Embryonic facial prominence (tissue), 1 donor: Measurements from ENCODE around the gene DOCK4.
"Not testable (repeated sequence)": the region's sequence is repeated elsewhere in the genome, so short reads cannot be mapped to it uniquely, and the experiment has no call there.

Experiments
- DNase-seq: peaks from one replicate; pipeline ENCODE4 v3.0.0-alpha.2; 2016; ENCODE audit errors: extremely low spot score

DOCK4 gene

DNA sequence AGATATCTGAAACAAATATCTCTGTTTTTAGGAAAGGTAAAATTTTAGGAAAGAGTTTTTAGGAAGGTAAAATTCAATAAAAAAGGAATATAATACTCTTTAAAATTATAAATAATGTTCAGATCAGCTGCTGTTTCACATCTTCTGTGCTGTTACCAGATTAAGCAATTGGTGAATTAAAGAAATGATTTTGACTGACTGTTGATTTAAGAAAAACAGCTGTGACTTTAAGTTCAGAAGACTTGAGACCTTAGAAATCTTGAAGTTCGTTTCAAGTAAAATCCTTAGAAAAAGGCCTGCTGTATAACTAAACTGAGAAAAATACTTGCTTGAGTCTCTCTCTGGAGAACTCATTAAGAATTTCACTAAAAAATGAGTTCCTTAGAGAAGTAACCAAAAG is 250.6 kb downstream of the DOCK4 start:
- no peak for DNase-seq

DNA sequence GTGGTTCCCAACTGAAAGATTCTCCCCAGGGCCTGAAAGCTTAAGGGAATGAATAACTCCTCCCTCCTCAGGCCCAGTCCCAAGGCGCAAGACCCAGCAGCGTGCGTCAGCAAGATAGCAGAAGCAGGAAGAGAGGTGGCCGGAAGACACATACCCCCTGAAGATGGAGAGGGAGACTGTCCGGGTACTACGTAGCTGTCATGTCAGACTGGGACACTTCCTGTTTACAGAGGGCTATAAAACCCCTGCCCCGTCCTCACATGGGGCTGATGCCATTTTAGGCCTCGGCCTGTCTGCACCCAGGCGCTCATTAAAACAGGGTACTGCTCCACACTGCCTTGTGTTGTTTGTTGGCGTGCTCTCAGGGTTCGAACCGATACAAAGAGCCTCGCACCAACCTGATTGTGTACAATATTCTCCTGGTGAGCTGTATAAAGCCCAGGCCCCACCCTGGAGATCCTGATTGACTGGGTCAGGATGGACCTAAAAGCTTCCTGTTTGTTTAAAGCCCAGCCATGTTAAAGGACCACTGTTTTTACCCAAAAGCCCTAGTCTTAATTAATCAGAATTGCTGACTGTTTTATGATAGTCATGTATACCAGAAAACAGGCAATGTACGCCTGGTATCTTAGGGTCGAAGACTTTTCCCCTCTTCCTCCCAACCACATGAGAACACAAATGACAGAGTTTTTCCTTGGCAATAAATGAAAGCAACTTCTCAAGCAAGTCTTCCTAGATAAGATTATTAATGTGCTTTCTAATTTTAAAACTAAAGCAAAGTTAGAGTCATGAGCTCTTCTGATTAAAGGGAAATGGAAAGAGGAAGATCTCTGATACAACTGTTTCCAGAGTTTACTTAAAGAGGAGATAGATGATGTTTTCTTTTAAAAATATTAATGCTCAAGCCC is 251.5 kb downstream of the DOCK4 start:
- no peak for DNase-seq

DNA sequence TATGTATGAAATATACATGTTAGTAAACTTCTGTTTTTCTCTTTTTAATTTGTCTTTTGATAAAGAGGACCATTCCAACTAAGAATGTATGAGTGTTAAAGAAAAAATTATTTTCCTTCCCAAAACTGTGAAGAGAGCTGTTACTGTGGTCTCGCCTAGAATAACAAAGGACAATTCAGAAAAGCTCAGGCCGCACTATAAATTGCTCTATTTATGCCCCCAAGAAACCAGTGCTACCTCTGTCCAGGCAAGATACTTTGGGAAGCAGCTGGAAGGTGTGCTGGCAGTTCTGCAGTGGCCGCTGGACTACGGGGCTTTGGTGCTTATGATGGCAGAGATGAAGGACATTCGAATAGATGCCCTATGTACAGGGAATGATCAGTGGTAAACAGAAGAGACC is 252.1 kb downstream of the DOCK4 start:
- DNase-seq = no peak

DNA sequence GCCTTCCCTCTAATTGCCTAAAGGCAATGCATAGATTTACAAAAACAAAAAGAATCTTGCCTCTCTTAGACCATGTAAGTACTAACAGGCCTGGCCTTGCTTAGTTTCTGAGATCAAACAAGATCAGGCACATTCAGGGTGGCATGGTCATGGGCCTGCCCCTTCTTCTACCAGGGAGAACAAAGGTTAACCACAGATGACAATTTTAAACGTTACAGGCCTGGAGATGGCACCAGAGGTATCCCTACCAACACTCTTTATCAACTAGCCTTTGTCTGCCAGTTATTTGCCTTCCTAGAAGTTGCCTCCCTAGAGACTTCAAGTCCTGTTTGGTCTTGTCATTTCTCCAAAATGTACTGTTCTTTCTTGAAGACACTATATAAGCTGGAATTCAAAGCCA is 252.6 kb downstream of the DOCK4 start:
- DNase-seq = no peak

DNA sequence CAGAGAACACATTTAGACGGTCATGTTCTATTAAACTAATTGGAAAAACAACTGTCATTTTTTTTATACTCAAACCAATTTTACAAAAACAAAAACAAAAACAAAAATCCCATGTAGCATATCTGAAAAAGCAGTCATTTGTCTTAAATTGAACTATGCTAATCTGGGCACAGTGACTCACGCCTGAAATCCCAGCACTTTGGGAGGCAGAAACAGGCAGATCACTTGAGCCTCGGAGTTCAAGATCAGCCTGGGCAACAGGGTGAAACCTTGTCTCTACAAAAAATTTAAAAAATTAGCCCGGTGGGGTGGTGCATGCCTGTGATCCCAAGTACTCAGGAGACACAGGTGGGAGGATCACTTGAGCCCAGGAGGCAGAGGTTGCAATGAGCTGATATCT is 253.4 kb downstream of the DOCK4 start:
- no peak for DNase-seq

DNA sequence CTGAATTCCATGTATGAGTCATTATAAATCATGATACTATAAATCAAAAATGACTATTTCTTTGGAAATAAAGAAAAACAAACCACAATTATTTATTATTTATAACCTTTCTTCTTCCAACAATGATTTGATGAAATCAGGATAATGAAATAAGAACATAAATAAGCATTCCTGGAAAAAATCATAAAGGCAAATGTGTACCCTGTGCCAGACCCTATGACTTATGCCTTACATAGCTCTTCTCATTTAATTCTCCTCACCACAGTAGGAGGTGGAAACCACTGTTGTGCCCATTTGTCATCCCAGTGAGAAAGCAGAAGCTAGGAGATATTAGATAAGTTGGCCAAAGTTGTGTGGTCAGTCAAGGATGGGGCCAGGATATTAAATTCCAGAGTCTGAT is 255.1 kb downstream of the DOCK4 start:
- no peak for DNase-seq

DNA sequence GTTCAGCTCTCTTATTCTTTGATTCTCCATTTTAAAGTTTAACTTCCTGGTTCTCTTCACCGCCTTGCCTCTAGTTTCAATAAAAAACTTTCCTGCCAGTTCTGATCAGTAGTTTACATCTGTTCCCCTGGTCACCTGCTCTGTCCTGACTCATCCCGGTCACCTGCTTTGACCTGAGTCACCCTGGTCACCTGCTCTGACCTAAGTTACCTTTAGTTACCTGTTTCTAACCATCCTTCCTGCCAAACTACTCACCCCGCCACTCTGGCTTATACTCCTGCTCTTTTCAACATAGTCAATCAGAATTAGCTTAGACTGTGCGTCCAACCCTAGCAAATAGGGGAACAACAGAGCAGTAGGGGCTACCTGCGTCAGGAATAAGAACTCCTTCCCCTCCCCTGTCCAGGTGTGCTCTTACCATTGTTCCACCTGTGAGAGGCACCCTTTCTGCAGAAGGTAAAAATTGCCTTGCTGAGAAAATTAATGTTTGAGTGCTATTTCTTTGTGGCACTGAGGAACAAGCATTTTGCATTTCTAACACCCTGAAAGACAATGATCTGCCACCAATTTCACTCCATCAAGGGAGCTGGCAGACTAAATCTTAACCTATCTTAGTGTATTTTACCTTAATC is 263.6 kb downstream of the DOCK4 start:
- no peak for DNase-seq

DNA sequence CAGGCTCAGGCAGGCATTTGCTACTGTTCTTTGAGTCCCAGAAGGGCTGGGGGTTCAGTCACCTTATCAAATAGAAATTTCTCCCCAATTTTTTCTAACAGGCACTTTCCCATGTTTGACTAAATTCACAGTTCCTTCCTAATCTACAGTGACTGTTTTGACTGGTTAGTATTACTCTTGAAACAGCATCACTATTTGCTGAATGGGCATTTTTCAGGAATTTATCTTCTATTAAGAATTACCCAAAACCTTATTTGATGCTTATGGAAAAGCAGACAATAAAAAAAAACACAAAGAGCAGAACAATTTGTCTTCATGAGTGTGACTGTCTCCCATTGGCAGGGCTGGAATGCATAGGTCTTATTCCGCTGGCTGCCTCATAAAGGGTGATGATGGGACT is 269.0 kb downstream of the DOCK4 start:
- no peak for DNase-seq

DNA sequence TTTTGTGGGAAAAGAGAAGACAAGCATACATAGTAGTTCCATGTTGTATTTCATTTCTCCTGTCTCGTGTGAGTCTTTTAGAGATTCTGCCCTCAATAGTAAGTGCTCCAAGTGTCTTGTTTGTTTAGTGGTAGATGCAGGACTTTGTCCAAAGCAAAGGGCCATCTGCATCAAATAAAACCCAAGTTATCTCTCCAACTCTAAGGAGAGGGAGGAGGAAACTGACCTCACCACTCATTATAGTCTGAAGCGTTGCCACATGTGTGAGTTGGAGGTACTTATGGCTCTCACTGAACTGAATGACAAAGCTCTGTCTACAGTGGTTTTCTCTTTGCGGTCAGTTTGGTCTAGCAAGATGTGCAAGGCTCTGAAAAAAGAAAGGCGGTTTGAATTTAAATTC is 272.6 kb downstream of the DOCK4 start:
- no peak for DNase-seq

DNA sequence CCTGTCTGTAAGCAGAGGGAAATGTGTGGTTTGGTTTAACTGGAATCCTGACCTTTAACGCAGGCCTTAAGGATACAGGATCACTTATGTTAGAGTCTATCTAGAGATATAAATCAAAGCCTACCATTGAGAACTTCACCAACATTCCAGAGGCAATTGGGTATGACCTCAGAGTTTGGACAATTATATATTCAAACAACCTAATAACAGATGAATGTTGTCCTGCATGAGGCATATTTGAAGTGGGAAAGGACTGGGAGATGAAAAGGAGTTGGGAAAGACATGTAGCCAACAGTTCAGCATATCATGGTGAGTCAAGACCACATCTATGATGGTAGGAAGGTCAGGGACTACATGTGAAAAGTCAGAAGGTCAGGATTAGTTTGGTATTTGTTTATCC is 274.2 kb downstream of the DOCK4 start:
- no peak for DNase-seq

DNA sequence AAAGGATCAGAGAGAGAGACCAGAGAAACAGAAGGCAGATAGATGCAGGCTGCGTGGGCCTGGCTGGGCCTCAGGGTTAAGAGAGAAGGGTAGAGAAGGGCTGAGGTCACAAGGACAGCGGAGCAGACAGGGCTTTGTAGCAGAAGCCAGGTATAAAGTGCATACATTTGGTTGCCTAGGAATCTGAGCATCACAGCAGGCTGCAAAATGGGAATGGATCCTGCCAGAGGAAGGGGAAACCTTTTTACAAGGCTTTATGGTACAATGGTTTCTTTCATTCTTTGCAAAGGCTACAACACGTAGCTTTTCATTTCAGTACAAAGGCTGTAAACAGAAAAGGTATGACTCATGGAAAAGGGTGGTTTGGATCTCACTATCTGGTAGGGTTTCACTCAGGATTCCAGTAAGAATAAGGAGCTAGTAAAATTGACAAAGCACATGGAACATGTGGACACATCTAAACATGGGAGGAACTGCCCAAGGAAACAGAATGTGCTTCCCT is 275.1 kb downstream of the DOCK4 start:
- no peak for DNase-seq

DNA sequence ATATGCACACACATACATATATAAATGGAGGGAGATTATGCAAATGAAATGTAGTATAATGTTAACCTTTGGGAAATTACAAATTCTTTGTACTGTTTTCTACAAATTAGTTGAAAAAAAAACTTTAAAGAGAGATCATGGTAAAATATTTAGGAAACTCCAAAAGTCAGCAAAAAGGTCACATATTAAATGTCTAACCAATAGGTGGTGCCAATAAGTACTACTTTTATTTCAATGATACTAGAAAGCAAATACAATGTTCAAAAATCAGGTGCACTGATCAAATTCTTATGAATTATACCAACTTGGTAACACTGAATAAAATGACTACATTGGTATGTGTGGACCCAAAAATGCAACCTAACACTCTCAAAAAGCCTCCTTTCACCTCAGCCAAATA is 276.9 kb downstream of the DOCK4 start:
- DNase-seq = no peak

DNA sequence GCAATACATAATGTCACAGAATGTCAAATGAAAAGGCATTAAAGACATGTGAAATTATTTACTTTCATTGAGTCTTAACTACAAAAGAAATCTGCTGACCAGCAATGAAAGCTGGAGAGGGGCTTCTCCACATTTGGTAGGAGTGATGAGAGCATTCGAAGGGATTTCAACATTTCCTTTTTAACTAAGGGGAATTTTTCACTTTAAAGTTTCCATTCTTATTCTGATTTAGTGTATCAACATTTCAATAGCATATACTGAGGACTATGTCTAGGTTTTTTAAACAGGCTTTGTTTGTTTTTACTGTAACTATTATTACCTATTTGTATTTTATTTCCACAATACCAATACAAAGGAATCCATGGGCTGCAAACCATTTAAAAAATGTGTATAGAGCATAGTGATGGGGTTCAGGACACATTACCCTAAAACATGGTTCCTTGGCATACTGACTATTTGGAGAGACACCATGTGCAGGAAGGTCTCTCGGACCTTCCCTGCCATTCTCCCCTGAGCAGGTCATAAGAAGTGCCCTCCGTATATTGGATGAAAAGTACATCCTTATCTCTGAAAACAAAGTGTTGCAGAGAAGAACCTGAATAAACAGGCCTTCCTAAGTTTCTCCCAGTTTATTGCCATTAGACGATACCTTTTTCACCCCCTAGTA is 278.7 kb downstream of the DOCK4 start:
- DNase-seq = no peak

DNA sequence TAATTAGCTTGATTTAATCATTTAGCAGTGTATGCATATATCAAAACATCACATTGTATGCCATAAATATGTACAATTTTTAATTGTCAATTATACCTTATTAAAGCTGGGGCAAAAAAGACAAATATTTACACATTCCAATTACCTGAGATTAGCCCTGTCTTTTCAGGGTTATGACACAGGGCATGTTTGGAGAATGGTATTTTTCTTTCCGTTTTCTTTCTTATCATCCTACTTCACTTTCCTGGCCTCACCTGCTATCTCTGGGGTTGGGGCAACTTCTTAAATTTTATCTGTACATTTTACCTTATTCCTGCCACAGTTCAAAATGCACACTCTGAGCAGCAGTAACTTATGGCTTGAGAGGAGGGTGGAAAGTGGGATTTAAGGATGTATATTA is 285.9 kb downstream of the DOCK4 start:
- no peak for DNase-seq

DNA sequence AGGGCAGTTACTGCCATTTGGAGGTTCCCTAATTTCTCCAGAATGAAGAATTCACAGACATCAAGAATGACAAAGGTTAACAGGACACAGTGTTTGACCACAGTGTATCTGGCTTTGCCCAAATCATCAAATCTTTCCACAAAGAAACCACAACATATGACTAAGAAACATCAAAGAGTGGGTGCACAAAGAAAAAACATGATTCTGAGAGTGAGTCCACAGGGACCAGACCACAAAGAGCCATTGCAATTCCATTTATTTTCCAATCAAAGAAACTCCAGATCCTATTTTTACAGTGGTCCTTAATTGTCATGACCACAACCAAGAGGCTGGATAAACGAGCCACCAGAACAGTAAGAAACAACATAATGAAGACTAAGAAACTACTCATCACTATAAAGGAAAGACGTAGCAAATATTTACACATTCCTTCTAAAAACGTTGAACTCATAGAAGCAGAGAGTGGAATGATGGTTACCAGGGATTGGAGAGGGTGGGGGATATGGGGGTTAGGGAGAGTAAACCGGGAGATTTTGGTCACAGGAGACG is 286.5 kb downstream of the DOCK4 start:
- DNase-seq = no peak

DNA sequence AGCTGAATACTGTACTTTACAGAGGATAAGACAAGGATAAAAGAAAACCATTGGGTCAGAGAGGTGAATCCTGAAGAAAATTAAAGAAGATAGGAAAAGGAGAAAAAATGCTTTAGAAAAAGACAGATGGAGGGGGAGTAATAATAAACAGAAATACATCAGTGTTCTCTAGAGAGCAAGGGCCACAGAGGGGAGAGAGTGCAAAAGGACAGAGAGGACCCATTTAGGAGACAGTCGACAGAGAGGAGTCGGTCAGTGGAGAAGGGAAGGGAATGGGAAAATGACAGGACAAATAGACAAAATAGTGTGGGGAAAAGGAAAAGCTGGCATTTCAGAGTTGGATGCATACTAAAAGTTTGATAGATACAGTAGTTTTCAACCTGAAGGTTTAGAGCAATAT is 287.0 kb downstream of the DOCK4 start:
- DNase-seq = no peak

DNA sequence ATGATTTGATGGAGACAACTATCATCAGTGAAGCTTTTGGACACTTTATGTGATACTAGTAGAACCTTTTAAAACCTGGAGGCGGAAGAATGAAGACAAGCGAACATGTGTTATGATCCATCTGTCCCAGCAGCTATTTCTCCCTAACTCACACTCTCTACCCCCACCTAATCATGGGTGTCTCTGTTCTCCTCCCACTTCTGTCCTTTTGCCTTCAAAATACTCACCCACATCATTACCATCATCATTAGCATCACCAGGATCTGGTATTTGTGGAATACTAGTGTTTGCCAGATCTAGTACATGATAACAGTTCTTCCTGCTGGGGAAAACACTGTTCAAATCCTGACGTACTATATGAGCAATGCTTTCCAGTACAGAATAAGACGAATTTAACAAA is 287.7 kb downstream of the DOCK4 start:
- DNase-seq = no peak

DNA sequence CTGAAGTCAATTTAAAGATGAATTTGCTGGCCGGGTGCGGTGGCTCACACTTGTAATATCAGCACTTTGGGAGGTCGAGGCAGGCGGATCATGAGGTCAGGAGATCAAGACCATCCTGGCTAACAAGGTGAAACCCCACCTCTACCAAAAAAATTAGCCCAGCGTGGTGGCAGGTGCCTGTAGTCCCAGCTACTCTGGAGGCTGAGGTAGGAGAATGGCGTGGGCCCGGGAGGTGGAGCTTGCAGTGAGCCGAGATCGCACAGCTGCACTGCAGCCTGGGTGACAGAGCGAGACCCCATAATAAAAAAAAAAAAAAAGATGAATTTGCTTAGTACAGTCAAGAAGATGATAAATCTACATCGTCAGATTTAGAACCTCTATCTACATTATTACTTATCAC is 288.8 kb downstream of the DOCK4 start:
- DNase-seq = not testable (repeated sequence)

DNA sequence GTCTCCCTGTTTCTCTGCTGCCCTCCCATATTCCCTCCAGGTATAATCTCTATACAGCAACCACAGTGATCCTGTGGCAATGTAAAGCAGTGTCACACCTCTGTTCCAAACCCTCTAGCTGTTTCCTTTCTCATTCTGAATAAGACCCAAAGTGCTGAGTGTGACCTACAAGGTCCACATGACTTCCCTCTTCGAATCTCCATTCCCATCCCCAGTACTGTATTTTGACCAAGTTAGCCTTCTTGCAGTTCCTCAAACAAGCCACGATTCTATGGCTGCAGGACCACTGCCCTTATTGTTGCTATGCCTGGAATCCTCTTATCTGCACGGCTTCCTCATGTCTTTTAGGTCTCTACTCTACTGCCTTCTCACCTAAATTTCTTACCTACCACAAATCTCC is 291.9 kb downstream of the DOCK4 start:
- DNase-seq = no peak

DNA sequence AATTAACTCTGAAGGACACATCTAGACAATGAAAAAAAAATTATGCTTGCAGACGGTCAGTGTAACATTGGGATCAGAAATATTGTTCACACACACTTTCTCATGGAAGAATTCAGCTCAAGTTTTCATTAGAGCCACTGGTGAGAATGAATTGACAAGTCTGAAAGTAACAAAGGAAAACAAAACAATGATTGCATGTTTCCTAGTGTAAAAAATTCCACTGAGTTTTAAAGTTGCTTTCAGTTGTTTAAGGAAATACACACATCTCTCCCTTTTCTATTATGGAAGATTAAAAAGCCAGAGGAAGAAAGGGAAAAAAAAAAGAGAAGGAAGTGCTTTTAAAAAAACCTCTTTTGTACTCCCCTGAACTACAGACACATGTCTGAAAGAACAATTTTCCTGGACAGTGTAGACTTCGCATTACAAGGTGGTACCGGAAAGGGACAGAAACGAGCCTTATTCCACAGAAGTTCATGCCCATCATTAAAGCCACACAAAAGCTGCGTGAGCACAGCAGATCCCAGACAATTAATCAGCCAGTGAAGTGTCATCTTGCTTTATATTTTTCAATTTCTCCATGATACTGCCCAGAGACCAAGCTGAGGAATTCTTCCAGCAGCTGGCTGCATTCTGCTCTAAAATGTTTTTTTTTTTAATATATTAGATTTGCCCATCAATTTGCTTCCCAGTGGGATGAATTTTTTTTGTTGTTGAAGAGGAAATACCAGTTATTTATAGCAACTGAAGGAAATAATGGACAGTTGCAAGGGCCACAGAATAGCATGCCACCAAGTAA is 294.8 kb downstream of the DOCK4 start:
- no peak for DNase-seq

DNA sequence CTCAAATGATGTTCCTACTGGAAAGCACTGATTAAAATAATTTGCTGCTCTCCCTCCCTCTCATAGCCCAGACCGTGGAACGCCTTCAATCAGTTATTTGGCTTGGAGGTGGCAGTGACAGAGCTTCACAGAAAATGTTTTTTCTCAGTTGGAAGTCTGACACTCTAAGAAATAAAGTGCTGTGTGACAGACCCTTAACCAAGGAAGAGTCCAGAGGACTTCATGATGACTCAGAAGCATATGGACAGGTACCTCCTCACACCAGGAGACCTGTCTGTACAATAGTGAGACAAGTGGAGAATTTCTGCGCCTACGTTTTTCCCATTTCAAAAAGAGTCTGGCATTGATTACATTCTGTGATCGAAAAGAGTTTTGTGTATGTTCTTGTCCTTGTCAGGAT is 295.5 kb downstream of the DOCK4 start:
- DNase-seq = no peak

DNA sequence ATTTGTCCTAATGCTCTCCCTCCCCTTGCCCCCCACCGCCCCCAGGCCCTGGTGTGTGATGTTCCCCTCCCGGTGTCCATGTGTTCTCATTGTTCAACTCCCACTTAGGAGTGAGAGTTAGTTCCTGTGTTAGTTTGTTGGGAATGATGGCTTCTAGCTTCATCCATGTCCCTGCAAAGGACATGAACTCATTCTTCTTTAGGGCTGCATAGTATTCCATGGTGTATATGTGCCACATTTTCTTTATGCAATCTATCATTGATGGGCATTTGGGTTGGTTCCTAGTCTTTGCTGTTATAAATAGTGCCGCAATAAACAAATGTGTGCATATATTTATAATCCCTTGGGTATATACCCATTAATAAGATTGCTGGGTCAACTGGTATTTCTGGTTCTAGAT is 297.5 kb downstream of the DOCK4 start:
- not testable (repeated sequence) for DNase-seq
